NB4 (cell line): ENCODE results near the gene MICAL2.

ENCODE experiments used
- MAX ChIP-seq: IDR thresholded peaks from 2 replicates; pipeline ENCODE4 v1.6.1; 2011; ENCODE audit warnings: low read depth, low read length
- POLR2A ChIP-seq: IDR thresholded peaks from 2 replicates; pipeline ENCODE4 v1.6.1; 2011; ENCODE audit warnings: mild to moderate bottlenecking; ENCODE audit not compliant: insufficient read length; ENCODE audit errors: extremely low read depth
- TF ChIP-seq, protein P1 (sequence below): IDR thresholded peaks from one replicate; pipeline ENCODE4 v1.5.1; 2012; ENCODE audit warnings: low read depth, low read length

GRCh38 chr11:12177739-12178338 lies 67.4 kb downstream of the MICAL2 start:
- TF ChIP-seq, protein P1, sequence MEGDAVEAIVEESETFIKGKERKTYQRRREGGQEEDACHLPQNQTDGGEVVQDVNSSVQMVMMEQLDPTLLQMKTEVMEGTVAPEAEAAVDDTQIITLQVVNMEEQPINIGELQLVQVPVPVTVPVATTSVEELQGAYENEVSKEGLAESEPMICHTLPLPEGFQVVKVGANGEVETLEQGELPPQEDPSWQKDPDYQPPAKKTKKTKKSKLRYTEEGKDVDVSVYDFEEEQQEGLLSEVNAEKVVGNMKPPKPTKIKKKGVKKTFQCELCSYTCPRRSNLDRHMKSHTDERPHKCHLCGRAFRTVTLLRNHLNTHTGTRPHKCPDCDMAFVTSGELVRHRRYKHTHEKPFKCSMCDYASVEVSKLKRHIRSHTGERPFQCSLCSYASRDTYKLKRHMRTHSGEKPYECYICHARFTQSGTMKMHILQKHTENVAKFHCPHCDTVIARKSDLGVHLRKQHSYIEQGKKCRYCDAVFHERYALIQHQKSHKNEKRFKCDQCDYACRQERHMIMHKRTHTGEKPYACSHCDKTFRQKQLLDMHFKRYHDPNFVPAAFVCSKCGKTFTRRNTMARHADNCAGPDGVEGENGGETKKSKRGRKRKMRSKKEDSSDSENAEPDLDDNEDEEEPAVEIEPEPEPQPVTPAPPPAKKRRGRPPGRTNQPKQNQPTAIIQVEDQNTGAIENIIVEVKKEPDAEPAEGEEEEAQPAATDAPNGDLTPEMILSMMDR, result no peak
- TF ChIP-seq MAX, result no peak
- TF ChIP-seq POLR2A, result no peak
